PFSK-1 (cell line): ENCODE data around the gene AAK1.

ENCODE experiments used
- FOXP2 ChIP-seq: optimal IDR thresholded peaks from 2 replicates; pipeline ENCODE3; 2011; ENCODE audit warnings: borderline replicate concordance, control low read depth, inconsistent platforms; ENCODE audit not compliant: insufficient read depth; ENCODE audit errors: extremely low read length, extremely low read depth
- POLR2AphosphoS5 ChIP-seq: IDR thresholded peaks from 2 replicates; pipeline ENCODE4 v1.6.1; 2012; ENCODE audit warnings: low read depth, mild to moderate bottlenecking, control low read depth, low read length, moderate library complexity
- SIN3A ChIP-seq: IDR thresholded peaks from 2 replicates; pipeline ENCODE4 v1.6.1; 2012; ENCODE audit warnings: mild to moderate bottlenecking, low read length, moderate library complexity, borderline replicate concordance; ENCODE audit not compliant: insufficient read depth
- TF ChIP-seq, protein P1 (sequence below), 2 experiments: IDR thresholded peaks; 2 replicates each; pipeline versions ENCODE4 v1.6.1 to v1.8.0; 2011 to 2012; ENCODE audit warnings: low read depth in 2 of 2, low read length in 2 of 2, control low read depth in 1 of 2, inconsistent platforms in 1 of 2, mild to moderate bottlenecking in 1 of 2, moderate library complexity in 1 of 2; ENCODE audit not compliant: insufficient read depth in 1 of 2

- TF ChIP-seq SIN3A = no peak
- no peak for TF ChIP-seq POLR2AphosphoS5
- TF ChIP-seq, protein P1, sequence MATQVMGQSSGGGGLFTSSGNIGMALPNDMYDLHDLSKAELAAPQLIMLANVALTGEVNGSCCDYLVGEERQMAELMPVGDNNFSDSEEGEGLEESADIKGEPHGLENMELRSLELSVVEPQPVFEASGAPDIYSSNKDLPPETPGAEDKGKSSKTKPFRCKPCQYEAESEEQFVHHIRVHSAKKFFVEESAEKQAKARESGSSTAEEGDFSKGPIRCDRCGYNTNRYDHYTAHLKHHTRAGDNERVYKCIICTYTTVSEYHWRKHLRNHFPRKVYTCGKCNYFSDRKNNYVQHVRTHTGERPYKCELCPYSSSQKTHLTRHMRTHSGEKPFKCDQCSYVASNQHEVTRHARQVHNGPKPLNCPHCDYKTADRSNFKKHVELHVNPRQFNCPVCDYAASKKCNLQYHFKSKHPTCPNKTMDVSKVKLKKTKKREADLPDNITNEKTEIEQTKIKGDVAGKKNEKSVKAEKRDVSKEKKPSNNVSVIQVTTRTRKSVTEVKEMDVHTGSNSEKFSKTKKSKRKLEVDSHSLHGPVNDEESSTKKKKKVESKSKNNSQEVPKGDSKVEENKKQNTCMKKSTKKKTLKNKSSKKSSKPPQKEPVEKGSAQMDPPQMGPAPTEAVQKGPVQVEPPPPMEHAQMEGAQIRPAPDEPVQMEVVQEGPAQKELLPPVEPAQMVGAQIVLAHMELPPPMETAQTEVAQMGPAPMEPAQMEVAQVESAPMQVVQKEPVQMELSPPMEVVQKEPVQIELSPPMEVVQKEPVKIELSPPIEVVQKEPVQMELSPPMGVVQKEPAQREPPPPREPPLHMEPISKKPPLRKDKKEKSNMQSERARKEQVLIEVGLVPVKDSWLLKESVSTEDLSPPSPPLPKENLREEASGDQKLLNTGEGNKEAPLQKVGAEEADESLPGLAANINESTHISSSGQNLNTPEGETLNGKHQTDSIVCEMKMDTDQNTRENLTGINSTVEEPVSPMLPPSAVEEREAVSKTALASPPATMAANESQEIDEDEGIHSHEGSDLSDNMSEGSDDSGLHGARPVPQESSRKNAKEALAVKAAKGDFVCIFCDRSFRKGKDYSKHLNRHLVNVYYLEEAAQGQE (IDR thresholded peaks at IDR 0.05; ENCODE audit: insufficient read depth in 1 of 2, low read depth in 2 of 2, low read length in 2 of 2) = no peak
- TF ChIP-seq FOXP2 = no peak
These were observed 208.8 kb downstream of the AAK1 start for GRCh38 chr2:69434753-69435152.
